ENCODE results near the gene CFAP107.

The CFAP107 gene

DNA sequence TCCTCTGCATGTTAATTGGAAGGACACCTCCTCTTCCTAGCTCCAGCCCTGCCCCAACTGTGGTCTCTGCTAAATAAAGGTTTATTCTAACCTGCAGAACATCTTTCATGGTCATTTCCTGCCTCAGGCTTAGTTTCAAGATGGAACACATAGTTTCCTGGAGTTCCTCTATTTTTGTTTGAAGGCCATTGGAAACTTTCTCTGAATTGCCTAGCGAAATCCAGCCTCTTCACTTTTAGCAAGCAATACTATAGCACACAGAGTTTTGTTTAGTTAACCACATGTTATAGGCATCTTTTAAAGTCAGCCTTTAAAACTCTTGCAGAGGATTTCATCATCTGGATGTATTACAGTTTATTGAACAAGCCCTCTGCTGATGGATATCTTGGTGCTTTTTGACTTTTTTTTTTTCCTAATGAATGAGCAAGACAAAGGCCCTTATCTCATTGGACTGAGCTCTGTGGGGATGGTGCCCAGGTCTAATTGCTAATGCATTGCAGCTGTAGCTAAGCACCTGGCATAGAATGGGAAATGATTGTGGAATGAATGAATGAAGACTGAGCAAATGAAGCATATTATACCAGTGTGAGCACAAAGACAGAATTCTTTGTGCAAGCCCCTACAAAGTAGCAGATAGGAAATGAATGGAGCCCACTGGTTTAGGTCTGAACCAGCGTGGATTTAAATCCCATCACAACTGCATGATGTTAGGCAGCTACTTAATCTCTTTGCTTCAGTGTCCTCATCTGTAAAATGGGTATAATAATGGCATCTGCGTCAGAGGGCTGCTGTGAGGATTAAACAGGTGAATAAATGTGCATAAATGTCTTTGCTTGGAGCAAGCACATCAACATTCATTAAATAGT is 641 bp upstream of the CFAP107 start:
- DNase-seq: no peak

DNA sequence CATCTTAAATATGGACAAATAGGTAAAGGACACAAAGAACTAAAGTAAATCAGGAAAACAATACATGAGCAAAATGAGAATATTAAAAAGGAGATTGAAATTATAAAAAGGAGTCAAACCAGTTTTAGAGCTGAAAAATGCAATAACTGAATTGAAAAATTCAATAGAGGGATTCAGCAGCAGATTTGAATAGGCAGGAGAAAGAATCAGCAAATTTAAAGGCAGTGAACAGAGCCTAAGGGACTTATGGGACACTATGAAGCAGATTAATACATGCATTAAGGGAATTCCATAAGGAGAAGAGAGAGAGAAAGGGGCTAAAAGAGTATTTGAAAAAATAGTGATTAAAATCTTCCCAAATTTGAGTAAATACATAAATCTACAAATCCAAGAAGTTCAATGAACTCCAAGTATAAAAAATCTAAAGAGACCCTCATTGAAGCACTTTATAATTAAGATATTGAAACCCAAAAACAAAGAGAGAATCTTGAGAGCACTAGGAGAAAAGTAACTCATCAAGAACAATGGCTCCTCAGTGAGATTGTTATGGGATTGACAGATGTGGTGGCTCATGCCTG is 2.9 kb downstream of the CFAP107 start:
- DNase-seq: no peak

DNA sequence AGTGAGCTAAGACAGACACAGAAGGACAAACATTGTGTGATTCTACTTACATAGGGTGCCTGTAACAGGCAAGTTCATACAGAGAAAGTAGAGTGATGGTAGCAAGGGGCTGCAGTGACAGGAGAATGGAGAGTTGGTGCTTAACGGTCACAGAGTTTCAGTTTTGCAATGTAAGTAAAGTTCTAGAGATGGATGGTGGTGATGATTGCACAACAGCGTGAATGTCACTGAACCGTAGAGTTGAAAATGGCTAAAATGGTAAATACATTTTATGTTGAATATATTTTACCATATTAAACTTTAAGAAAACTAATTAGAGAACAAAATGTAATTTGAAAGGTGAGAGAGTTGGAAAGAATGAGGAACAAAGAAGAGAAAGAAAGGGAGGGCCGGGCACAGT is 8.7 kb downstream of the CFAP107 start:
- DNase-seq: no peak

DNA sequence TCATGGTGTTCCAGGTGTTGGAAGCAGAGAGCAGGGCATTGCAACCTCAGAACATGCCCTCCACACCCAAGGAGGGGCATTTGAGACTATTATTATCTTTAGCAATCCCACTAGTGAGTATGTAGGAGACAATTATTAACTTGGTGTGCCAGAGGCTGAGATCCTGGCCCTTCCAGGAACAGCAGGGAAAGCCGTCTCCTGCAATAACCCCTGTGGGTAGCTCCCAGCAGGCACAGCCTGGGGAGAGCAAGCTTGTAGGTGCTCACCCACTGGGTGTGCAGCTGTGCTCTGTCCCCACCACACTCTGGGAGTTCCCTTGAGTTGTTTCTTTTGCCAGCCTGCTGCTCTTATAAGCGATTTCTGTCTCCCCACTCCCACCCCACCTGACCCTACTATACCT is 10.3 kb downstream of the CFAP107 start:
- DNase-seq: no peak

DNA sequence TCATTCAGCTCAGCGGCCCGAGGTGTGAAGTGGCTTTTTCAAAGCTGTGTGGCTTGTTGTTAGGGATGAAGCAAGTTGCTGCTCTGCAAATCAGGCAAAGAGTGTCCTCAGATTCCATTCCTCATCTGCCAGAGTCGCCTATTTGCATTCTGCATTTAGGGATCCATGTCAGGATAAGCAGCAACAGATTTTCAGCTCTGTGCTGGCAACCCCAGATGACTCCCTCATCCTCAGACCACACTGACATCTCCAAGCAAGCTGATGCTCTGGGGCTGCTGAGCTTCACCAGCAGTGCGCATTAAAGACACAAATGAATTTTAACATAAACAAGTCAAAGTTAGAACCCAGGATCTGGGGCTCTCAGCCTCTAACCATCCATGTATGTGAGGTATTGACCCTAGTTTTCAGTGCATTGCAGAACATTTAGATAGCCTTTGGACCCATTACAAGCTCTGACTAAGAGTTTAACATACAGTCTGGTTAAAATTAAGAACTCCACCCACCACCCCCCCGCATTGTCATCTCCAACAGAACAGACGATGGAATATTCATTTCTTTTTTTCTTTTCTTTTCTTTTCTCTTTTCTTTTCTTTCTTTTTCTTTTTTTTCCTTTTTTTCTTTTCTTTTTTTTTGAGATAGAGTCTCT is 10.9 kb downstream of the CFAP107 start:
- no peak for DNase-seq

DNA sequence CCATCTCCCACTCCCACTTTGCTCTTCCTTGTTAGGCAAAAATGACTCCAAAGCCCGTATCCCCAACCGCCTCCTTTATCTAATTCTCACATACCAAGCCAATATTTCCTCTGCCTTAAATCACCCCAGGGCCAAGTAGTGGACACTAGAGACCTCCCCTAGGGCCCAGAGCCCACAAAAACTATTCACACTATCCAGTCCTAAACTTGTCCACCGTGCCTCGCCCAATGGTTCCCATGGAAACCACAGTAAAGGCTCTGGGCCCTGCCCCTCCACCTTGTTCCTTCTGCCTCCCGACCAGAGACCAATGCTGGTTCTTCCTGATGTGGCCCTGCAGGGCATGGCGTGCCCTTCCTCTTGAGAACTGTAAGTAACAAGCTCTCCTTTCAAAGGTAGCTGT is 11.8 kb downstream of the CFAP107 start:
- no peak for DNase-seq

DNA sequence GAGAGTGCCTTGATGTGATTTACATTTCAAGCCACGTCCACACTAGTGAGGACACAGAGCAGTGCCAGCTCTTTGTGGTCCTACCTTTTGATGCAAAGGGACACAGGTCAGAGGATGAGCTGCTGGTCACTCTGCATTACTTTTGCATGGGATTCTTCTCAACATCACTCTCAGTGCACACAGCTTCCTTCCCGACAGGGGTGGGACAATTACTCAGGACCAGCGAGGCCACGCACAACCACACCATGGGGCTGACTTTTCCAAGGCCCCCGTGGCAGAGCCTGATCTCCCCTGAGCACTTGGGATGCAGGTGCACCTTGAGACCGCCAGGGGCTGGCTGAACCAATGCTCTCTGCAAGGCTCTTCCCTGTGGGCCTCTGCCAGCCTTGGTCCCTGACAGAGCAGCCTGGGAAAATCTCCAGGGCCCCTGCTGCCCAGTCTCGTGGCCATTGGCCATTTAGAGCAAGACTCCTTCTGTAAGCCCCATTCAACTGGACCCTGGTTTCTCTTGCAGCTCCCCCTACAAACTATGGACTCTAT is 14.3 kb downstream of the CFAP107 start:
- no peak for DNase-seq

DNA sequence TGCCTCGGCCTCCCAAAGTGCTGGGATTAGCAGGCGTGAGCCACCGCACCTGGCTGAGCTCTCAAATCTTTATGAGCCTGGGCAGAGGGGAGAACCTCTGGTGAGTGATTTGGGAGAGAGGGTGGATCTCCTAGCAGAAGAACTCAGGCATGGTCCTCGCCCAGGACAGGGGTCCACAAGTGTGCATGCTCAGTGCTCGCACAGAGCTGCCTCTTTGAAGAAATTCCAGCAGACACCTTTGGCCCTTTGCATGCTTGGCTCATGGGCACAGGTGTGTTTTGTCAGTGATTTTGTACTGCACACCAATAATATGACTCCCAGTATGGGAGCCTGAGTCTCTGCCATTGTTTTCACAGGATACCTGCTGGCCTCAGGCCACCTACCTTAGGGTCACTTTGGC is 15.8 kb downstream of the CFAP107 start:
- no peak for DNase-seq

DNA sequence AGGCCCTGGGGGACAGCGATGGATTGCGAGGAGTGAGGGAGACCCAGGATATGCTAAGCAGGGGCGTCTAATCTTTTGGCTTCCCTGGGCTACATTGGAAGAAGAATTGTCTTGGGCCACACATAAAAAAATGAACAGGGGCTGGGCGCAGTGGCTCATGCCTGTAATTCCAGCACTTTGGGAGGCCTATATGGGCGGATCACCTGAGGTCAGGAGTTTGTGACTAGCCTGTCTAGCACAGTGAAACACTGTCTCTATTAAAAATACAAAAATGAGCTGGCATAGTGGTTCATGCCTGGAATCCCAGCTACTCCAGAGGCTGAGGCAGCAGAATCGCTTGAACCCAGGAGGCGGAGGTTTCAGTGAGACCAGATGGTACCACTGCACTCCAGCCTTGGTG is 16.8 kb downstream of the CFAP107 start:
- no peak for DNase-seq

DNA sequence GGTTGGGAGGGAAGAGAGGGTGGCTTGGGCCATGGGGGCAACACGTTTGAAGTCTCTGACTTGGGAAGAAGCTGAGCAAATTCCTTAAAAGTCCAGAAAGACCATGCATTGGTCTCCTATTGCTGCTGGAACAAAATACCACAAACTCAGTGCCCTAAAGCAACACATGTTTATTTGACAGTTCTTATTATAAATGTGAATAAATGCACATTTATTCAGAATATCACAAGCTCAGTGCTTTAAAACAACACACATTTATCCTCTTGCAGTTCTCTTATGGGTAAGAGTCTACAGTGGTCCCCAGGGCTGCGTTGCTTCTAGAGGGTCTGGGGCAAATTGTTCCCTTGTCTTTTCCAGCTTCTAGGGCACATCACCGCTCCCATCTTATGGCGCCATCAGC is 17.5 kb downstream of the CFAP107 start:
- DNase-seq: no peak

DNA sequence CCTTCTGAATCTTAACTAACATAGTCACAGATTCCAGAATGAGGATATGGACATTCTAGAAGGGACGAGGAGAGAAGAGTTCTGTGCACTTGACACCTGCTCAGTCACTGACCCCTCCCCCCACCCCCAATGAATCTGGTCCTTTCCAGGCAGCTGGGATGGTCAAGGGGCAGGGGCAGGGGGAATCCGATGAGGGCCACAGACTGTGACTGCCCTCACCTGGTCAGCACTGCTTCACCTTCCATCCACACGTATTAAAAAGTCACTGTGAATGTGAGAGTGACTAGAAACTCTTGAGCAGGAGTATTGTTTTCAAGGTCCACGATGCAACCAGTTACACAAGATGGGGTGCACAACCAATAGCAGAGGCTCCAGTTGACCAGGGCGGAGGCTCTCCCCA is 18.0 kb downstream of the CFAP107 start:
- DNase-seq: no peak

DNA sequence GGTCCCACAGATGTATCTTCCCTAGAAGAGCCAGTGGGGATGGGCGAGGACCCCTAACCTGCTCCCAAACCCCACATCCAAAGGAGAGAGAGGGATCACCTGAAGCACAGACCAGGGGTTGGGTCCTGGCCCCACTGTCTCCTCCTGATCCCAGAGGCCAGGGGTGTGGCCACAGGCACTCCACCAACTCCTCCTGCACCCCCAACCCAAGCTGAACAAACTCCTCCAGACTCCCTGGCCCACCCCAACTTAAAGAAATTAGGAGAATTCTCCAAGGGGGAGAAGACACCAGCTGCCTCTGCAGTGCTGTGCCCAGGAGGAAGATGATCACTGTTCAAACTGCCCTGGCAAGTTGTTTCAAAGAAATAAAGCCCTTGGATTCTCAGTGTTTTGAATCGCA is 23.0 kb downstream of the CFAP107 start:
- no peak for DNase-seq

DNA sequence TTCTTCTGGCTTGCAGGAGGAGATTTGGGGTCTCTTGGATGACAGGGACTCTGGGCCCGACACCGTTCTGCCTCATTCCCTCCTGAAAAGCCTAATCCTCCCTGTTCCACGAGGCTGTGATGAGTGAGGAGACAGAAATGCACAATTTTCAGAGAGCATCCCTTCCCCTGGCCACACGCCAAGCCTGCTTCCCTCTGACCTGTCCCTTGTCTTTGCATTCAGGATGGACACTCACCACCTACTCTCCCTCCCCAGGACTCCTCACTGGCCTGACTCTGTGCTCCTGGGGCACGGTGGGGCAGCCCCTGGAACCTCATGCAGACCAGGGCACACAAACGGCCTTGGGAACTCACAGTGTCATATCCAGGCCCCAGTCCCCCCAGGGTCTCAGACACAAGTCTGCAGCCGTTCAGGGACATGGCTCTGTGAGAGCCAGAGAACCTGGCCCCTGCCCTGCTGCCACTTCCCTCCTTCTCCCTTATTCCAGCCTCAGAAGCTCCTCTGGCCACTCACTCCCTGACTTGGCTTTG is 24.0 kb downstream of the CFAP107 start:
- DNase-seq: no peak

DNA sequence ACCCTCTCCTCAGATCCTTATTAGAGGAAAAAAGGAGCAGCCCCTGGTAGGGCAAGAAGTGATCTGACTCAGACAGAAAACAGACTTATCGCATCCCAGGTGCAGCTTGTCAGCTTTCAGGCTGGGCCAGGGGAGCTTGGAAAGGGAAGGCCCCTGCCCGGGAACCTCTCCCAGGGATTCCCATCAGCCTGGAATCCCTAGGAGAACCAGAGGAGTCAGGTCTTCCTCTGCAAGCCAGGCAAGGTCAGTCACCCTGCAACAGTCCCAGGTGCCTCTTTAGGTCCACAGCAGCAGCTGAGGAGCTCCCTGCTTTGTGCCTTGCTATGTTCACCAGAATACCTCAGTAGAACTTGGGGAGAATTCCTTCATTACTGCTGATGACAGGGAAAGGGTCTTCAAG is 24.6 kb downstream of the CFAP107 start:
- no peak for DNase-seq

DNA sequence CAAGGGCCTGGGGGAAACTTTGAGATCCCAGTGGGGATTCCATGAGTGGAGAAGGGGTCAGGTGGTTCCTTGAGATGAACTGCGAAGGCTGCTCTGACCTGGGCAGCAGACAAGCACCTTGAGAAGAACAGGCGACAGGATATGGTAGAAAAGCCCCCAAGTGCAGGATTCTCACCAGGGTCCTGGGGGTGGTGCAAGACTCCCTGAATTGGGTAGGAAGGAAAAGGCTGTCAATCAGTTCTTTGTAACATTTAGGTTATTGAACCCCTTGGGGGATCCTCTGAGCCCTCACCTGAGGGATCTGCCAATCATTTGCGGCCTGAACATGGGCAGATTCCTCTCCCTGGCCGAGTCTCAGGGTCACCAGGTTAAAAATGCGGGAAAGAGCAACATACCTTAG is 25.2 kb downstream of the CFAP107 start:
- DNase-seq: no peak

DNA sequence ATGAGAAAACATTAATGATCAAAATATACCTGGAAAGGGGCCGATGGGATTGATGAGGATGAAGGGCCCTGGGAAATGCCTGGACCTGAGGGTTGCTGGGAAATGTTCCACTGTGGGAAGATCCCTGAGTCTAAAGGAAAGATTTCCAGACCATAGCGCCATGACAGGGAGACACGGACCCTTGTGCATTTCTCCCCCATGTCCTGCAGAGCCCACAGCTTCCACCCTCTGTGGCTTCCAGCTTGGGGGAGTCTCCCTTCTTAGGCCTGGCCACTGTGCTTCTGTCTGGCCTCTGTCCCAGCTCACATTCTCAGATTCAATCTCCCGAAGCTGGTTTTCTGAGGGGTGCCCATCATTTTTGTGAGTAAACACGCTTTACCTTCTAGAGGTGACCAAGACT is 26.5 kb downstream of the CFAP107 start:
- DNase-seq: no peak

DNA sequence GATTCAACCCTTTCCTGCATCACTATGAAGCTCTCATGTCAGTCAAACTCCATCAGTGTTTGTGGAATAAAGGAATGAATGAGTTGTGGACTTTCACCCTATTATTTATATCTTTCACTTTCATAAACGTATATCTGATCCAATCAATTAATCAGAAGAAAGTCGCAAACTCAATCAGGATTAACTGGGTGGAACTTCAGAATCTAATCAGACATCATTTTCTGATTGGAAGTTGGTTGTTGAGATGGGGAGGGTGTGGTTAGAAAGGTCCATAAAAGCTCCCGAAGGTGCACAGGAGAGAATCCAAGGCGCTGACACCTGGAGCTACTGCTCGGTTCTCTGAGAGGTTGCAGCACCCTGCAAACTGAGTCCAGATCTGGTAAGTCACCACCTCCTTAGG is 27.4 kb downstream of the CFAP107 start, which contains the start of gene PRAMEF12:
Gene PRAMEF12, plus strand, starts transcription at position 301 of the 400 bp plus-strand sequence. CDS start 1,130 bp downstream, outside the sequence.
- no peak for DNase-seq

DNA sequence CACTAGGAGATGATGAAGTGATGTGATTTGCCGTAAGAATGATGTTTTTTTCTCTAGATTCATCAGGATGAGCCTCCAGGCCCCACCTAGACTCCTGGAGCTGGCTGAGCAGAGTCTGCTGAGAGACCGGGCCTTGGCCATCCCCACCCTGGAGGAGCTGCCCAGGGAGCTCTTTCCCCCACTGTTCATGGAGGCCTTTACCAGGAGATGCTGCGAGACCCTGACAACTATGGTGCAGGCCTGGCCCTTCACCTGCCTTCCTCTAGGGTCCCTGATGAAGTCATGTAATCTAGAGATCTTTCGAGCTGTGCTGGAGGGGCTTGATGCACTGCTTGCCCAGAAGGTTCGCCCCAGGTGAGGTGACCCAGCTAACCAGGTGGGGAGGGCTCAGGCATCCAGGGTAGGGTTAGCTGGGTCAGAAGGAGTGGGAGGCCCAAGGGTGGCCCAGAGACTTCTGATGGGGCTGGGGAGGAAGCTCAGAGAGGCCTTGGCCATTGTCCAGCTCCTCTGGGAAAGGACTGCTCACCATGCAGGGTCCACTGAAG is 28.9 kb downstream of the CFAP107 start:
- DNase-seq: no peak

DNA sequence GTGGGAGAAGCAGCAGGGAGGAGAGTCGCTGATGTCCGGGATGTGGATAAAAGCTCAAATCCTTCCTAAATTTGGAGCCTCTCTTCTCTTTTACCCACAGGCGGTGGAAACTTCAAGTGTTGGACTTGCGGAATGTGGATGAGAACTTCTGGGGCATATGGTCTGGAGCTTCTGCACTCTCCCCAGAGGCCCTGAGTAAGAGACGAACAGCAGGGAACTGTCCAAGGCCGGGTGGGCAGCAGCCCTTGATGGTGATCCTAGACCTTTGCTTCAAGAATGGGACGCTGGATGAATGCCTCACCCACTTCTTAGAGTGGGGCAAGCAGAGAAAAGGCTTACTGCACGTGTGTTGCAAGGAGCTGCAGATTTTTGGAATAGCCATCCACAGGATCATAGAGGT is 29.4 kb downstream of the CFAP107 start:
- no peak for DNase-seq

DNA sequence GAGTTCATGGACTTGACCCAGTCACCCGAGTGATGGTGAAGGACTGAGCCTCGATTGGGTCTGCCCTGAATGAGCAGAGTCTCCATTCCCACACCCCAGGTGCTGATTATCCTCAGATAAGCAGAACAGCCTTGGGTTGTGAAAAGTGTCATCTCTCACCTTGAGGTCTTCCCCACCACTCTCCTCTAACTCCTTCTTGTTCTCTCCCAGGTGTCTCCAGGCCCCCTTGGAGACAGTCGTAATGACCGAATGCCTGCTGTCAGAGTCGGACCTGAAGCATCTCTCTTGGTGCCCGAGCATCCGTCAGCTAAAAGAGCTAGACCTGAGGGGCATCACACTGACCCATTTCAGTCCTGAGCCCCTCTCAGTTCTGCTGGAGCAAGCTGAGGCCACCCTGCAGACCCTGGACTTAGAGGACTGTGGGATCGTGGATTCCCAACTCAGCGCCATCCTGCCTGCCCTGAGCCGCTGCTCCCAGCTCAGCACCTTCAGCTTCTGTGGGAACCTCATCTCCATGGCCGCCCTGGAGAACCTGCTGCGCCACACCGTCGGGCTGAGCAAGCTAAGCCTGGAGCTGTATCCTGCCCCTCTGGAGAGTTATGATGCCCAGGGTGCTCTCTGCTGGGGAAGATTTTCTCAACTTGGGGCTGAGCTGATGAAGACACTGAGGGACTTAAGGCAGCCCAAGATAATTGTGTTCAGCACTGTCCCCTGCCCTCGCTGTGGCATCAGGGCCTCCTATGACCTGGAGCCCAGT is 31.0 kb downstream of the CFAP107 start:
- no peak for DNase-seq

DNA sequence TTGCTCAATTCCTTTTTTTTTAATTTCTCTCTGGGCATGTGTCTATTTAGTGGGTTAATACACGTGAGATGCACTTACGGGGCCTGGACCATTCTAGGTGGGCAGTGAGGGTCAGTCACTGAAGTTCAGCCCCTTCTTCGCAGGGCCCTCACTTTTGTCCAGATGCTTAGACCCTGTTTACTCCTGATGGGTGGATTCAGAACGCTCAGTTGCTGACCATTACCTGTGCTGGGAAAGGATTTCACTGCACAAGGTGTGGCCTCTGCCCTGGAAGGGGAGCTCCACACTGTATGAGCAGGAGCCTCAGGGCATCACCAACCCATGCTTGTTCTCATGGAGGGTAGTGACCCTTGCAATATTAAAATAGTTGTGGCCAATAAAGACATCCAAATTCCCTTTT is 32.1 kb downstream of the CFAP107 start:
- DNase-seq: no peak

DNA sequence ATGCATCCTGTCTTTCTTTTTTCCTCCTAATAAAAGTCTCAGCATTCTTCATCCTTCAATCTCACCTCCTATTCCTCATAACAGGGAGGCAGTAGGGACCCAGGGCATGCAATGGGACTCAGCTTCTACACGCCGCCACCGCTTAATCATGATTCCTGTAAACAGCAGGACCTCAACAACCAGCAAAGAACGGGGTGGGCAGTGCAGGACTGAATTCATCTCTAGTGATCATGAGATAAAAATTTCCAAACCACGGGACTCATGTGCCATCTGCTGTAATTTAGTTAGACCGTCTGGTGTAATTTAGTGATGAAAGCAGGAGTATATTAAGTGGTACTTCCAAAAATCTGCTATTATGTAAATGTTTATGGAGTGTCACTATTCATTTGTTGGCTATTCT is 32.9 kb downstream of the CFAP107 start:
- no peak for DNase-seq

Data from T-helper 1 cell (primary cell).